Muscle of back (tissue), 13 donors: Measurements from ENCODE around the gene MAGED2. TPM values are rescaled to one million over a fixed set of nuclear protein-coding genes. Genes with fewer than 3 reads are reported as not detected.
"Not testable (repeated sequence)": the region's sequence is repeated elsewhere in the genome, so short reads cannot be mapped to it uniquely, and the experiment has no call there.

ENCODE experiments used
- DNase-seq, 3 donors: peaks; one replicate each; pipeline versions ENCODE4 v3.0.0 to v3.0.0-alpha.2; 2013
- long read RNA-seq, 9 donors: transcript quantifications; one replicate each; lab custom pipeline, GENCODE V29; 2026
- polyA plus RNA-seq, 10 donors: library from polyadenylated mRNA; unstranded; fragments of 120-200 nt; gene quantifications; one replicate each; pipeline ENCODE4 v1.2.1, GENCODE V29; 2013; ENCODE audit not compliant: insufficient read length in 10 of 10

Gene MAGED2
- polyA plus RNA-seq, result 1,000 to 10,000 TPM in 1 of 10 donors, 100 to 1,000 TPM in 9; 791 to 1,000 (median 915) TPM
- long read RNA-seq, donor 1, transcript MAGED2-204 (13 exons, 2,048 nt), result minor isoform, 10 of 562 reads
- long read RNA-seq, donor 1, transcript MAGED2-203 (12 exons, 2,066 nt), result minor isoform, 31 of 562 reads
- long read RNA-seq, donor 1, transcript MAGED2-206 (13 exons, 2,189 nt), result major isoform, 186 of 562 reads
- long read RNA-seq, donor 1, transcript MAGED2-209 (2 exons, 691 nt), result minor isoform, 6 of 562 reads
- long read RNA-seq, donor 1, partial matches to known transcripts, result 312 of 562 reads
- long read RNA-seq, donor 1, other reads (novel, unspliced or antisense), result 14 of 562 reads
- long read RNA-seq, donor 2, transcript MAGED2-206 (13 exons, 2,189 nt), result major isoform, 196 of 479 reads
- long read RNA-seq, donor 2, transcript MAGED2-203 (12 exons, 2,066 nt), result minor isoform, 20 of 479 reads
- long read RNA-seq, donor 2, transcript MAGED2-204 (13 exons, 2,048 nt), result minor isoform, 11 of 479 reads
- long read RNA-seq, donor 2, partial matches to known transcripts, result 226 of 479 reads
- long read RNA-seq, donor 2, other reads (novel, unspliced or antisense), result 25 of 479 reads
- long read RNA-seq, donor 3, result 0 reads
- long read RNA-seq, donor 4, transcript MAGED2-204 (13 exons, 2,048 nt), result minor isoform, 7 of 428 reads
- long read RNA-seq, donor 4, transcript MAGED2-203 (12 exons, 2,066 nt), result minor isoform, 31 of 428 reads
- long read RNA-seq, donor 4, transcript MAGED2-206 (13 exons, 2,189 nt), result major isoform, 205 of 428 reads
- long read RNA-seq, donor 4, partial matches to known transcripts, result 174 of 428 reads
- long read RNA-seq, donor 4, other reads (novel, unspliced or antisense), result 11 of 428 reads
- long read RNA-seq, donor 5, transcript MAGED2-206 (13 exons, 2,189 nt), result major isoform, 212 of 569 reads
- long read RNA-seq, donor 5, transcript MAGED2-203 (12 exons, 2,066 nt), result minor isoform, 28 of 569 reads
- long read RNA-seq, donor 5, partial matches to known transcripts, result 301 of 569 reads
- long read RNA-seq, donor 5, other reads (novel, unspliced or antisense), result 20 of 569 reads
- long read RNA-seq, donor 6, transcript MAGED2-204 (13 exons, 2,048 nt), result minor isoform, 11 of 598 reads
- long read RNA-seq, donor 6, transcript MAGED2-206 (13 exons, 2,189 nt), result major isoform, 246 of 598 reads
- long read RNA-seq, donor 6, transcript MAGED2-203 (12 exons, 2,066 nt), result minor isoform, 32 of 598 reads
- long read RNA-seq, donor 6, partial matches to known transcripts, result 283 of 598 reads
- long read RNA-seq, donor 6, other reads (novel, unspliced or antisense), result 21 of 598 reads
- long read RNA-seq, donor 7, transcript MAGED2-206 (13 exons, 2,189 nt), result major isoform, 170 of 382 reads
- long read RNA-seq, donor 7, transcript MAGED2-203 (12 exons, 2,066 nt), result minor isoform, 24 of 382 reads
- long read RNA-seq, donor 7, partial matches to known transcripts, result 171 of 382 reads
- long read RNA-seq, donor 7, other reads (novel, unspliced or antisense), result 11 of 382 reads
- long read RNA-seq, donor 8, transcript MAGED2-203 (12 exons, 2,066 nt), result minor isoform, 15 of 430 reads
- long read RNA-seq, donor 8, transcript MAGED2-206 (13 exons, 2,189 nt), result major isoform, 102 of 430 reads
- long read RNA-seq, donor 8, transcript MAGED2-204 (13 exons, 2,048 nt), result minor isoform, 7 of 430 reads
- long read RNA-seq, donor 8, partial matches to known transcripts, result 294 of 430 reads
- long read RNA-seq, donor 8, other reads (novel, unspliced or antisense), result 7 of 430 reads
- long read RNA-seq, donor 9, transcript MAGED2-203 (12 exons, 2,066 nt), result minor isoform, 5 of 46 reads
- long read RNA-seq, donor 9, transcript MAGED2-206 (13 exons, 2,189 nt), result major isoform, 20 of 46 reads
- long read RNA-seq, donor 9, partial matches to known transcripts, result 18 of 46 reads
- long read RNA-seq, donor 9, other reads (novel, unspliced or antisense), result 0 of 46 reads

- DNase-seq, result peak; percentile 55 to 85 (median 72)
These were observed at the start of gene MAGED2 for GRCh38 chrX:54807524-54808108. TSS of gene MAGED2 (plus strand) at chrX:54807745. CDS start at chrX:54809332, 1,587 bp downstream.

GRCh38 chrX:54758114-54759055 is 49.2 kb upstream of the MAGED2 start:
- DNase-seq, result no peak

- peak; percentile 52 to 92 (median 80) for DNase-seq
These were observed 33.0 kb upstream of the MAGED2 start for GRCh38 chrX:54774391-54775094.

GRCh38 chrX:54776061-54776460 is 31.5 kb upstream of the MAGED2 start:
- DNase-seq, result no peak

GRCh38 chrX:54776987-54777672 is 30.4 kb upstream of the MAGED2 start:
- DNase-seq, result no peak

GRCh38 chrX:54785901-54786300 is 21.6 kb upstream of the MAGED2 start:
- DNase-seq, result no peak

- no peak for DNase-seq
These were observed 20.6 kb upstream of the MAGED2 start for GRCh38 chrX:54786967-54787366.

- DNase-seq, result no peak
These were observed 19.1 kb upstream of the MAGED2 start for GRCh38 chrX:54788446-54788845.

- not testable (repeated sequence) for DNase-seq
These were observed 18.1 kb upstream of the MAGED2 start for GRCh38 chrX:54789405-54789804.

- peak in 2 of 3 donors; percentile 60 to 78 for DNase-seq
These were observed 13.5 kb upstream of the MAGED2 start for GRCh38 chrX:54794028-54794427.

- DNase-seq, result no peak
These were observed 12.8 kb upstream of the MAGED2 start for GRCh38 chrX:54794795-54795194.

- DNase-seq, result no peak
These were observed 9.4 kb upstream of the MAGED2 start, which contains the start of gene ITIH6 for GRCh38 chrX:54798137-54798536. TSS of gene ITIH6 (minus strand) at chrX:54798255. CDS start at chrX:54798210, 45 bp downstream.

- DNase-seq, result no peak
These were observed 8.5 kb upstream of the MAGED2 start for GRCh38 chrX:54799046-54799445.

GRCh38 chrX:54808109-54808604 is 612 bp downstream of the MAGED2 start:
- peak; percentile 77 to 93 (median 86) for DNase-seq

- DNase-seq, result peak; percentile 95 to 97 (median 96)
These were observed 1.3 kb downstream of the MAGED2 start for GRCh38 chrX:54808605-54809483.

- DNase-seq, result no peak
These were observed 3.0 kb downstream of the MAGED2 start for GRCh38 chrX:54810532-54810931.
